WI38 (cell line): ENCODE data around the gene TMEM63B.

Experiments used
- H3K4me3 ChIP-seq: 2 replicates; pipeline ENCODE4 v1.5.1; 2011; ENCODE audit warnings: low read depth, mild to moderate bottlenecking, control low read depth, low read length
- TF ChIP-seq, protein P1 (sequence below): IDR thresholded peaks from 2 replicates; pipeline ENCODE4 v1.5.1; 2012; ENCODE audit warnings: low read depth, mild to moderate bottlenecking, control low read depth, low read length

The TMEM63B gene

DNA sequence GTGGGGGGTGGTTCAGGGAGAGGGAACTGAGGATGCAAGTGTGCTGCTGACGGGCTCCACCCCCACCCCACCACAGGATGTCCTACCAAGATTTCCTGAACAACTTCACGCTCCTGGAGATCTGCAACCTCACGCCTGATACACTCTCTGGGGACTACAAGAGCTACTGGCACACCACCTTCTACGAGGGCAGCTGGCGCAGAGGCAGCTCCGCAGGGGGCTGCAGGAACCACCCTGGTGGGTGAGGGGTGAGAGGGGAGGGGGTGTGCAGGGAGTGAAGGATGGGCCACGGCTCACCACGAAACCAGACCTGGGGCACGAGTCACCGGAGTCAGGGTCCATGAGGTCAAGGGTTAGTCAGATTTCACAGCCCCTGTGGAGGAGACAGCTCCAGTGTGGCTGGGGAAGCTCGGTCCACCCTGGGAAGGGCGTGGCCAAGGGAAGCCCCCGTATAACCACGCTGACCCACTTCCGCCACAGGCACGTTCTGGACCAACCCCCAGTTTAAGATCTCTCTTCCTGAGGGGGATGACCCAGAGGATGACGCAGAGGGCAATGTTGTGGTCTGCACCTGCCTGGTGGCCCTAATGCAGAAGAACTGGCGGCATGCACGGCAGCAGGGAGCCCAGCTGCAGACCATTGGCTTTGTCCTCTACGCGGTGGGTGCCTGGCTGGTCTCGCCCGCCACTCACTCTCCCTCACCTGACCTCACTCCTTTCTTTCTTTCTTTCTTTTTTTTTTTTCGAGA, 49.6 kb downstream of the TMEM63B start:
- H3K4me3 ChIP-seq, result no peak overlapping the region
- TF ChIP-seq, protein P1, sequence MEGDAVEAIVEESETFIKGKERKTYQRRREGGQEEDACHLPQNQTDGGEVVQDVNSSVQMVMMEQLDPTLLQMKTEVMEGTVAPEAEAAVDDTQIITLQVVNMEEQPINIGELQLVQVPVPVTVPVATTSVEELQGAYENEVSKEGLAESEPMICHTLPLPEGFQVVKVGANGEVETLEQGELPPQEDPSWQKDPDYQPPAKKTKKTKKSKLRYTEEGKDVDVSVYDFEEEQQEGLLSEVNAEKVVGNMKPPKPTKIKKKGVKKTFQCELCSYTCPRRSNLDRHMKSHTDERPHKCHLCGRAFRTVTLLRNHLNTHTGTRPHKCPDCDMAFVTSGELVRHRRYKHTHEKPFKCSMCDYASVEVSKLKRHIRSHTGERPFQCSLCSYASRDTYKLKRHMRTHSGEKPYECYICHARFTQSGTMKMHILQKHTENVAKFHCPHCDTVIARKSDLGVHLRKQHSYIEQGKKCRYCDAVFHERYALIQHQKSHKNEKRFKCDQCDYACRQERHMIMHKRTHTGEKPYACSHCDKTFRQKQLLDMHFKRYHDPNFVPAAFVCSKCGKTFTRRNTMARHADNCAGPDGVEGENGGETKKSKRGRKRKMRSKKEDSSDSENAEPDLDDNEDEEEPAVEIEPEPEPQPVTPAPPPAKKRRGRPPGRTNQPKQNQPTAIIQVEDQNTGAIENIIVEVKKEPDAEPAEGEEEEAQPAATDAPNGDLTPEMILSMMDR, result no peak

DNA sequence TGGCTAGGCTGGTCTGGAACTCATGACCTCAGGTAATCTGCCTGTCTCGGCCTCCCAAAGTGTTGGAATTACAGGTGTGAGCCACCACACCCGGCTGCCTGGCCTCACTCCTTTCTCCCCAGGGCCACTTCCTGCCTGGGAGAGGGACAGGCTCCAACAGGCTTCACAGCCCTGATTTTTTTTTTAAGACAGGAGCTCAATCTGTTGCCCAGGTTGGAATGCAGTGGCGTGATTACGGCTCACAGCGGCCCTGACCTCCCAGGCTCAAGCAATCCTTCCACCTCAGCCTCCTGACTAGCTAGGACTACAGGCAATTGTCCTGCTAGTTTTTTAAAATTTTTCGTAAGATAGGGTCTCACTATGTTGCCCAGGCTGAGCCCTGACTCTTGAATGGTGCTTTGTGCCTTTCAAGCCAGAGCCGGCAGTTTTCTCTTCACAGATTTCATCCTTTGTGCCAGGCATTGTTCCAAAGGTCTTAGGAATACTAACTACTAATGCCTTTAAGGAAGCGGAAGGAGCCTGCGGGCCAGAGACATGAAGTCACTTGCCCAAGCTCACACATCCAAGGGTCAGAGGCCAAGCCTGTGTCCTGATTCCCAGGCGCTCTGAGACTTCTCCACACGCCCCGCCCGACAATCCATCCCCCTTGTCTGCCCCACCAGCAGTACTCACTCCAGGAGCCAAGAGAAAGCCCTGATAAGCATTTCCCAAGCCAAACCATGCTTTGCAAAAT, 50.5 kb downstream of the TMEM63B start:
- TF ChIP-seq, protein P1, result no peak
- H3K4me3 ChIP-seq, result no peak overlapping the region

DNA sequence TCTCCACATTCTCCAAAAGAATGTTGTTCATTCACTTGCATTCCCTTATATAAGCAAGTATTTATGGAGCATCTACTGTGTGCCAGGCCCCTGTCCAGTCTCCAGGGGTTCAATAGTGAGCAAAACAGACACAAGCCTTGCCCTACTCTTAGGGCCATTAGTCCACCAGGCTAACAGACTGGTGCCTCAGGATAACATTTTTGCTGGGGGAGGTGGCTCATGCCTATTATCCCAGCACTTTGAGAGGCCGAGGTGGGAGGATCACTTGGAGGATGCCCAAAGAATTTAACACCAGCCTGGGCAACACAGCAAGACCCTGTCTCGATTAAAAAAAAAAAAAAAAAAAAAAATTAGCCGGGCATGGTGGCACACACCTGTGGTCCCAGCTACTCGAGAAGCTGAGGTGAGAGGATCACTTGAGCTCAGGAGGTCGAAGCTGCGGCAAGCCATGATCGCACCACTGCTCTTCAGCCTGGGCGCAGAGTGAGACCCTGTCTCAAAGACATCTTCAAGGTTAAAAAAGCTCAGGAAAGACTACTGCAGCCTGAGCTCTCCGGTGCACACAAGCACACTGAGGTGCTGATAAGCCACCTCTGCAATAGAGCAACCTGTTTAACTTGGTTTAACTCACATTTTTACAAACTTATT, 51.2 kb downstream of the TMEM63B start:
- TF ChIP-seq, protein P1, result no peak
- no peak overlapping the region for H3K4me3 ChIP-seq

DNA sequence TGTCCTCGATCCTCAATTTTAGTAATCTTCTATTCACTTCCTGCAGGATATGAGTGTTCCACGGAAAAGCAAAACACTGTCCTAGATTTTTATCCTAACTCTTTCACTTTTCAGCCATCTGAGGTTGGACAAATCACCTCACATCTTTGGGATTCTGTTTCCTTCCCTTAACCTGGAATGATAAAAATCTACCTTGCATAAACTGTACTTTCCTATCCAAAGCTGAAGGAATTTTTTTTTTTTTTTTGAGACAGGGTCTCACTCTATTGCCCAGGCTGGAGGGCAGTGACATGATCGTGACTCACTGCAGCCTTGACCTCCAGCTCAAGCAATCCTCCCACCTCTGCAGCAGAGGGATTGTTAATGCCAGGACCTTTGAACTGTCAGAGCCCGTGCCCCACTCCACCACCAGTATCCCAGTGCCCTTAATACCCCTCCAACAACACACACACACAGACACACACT, 51.8 kb downstream of the TMEM63B start:
- TF ChIP-seq, protein P1, result no peak

DNA sequence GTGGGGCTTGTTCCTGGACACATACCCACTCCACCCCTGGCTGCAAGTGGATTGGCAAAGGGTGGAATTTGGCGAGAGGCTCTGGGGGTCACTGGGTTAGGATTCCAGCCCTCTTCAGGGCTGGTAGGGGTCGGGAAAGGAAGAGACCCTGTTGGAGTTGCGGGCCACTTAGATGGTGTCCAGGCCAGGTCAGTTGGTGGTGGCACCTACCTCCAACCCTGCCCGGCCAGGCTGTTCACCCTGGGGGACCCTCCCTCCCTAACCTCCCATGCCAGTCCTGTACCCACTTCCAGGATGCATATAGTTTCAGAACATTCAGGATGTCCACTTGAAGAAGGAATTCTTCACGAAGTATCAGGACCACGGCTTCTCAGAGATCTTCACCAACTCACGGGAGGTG, 52.3 kb downstream of the TMEM63B start:
- no peak overlapping the region for H3K4me3 ChIP-seq
- TF ChIP-seq, protein P1, result no peak

More for the DNA sequence above, 51.8 kb downstream of the TMEM63B start:
- no peak overlapping the region for H3K4me3 ChIP-seq

DNA sequence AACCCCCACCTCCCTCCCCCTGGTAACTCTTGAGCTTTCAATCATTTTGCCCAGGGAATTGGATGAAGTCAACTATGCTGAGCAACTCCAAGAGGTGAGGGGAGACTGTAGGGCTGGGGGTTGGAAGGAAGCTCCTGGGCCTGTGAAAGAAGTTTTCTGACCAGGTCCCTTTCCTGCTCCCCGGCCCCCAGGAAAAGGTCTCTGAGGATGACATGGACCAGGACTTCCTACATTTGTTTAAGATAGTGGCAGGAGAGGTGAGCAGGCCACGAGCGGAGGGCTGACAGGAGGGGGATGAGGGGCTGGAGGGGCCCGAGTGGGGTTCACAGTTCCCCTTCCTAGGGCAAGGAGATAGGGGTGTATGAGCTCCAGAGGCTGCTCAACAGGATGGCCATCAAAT, 53.1 kb downstream of the TMEM63B start:
- TF ChIP-seq, protein P1, result no peak
- no peak overlapping the region for H3K4me3 ChIP-seq
